Liver (tissue), 9 donors: Measurements from ENCODE around the gene KIAA0825. TPM values are rescaled to one million over a fixed set of nuclear protein-coding genes. Genes with fewer than 3 reads are reported as not detected.

Source experiments
- DNase-seq: peaks from one replicate; pipeline ENCODE4 v3.0.0-alpha.2; 2017; ENCODE audit warnings: low spot score
- H3K27ac ChIP-seq, 2 donors: one replicate each; pipeline ENCODE4 v1.7.0; 2013; ENCODE audit warnings: inconsistent platforms in 2 of 2, low read length in 2 of 2, control low read depth in 1 of 2, low read depth in 1 of 2, mild to moderate bottlenecking in 1 of 2
- H3K27me3 ChIP-seq, 4 donors: one replicate each; pipeline versions ENCODE4 v1.6.1 to v1.7.0; 2013; ENCODE audit warnings: low read length in 3 of 4, inconsistent platforms in 1 of 4, mild to moderate bottlenecking in 1 of 4, moderate library complexity in 1 of 4; ENCODE audit not compliant: control insufficient read depth in 4 of 4, insufficient read depth in 4 of 4
- H3K36me3 ChIP-seq, 4 donors: one replicate each; pipeline versions ENCODE4 v1.6.1 to v1.7.0; 2013; ENCODE audit warnings: low read length in 3 of 4, mild to moderate bottlenecking in 3 of 4, low read depth in 1 of 4, moderate library complexity in 1 of 4; ENCODE audit not compliant: control insufficient read depth in 4 of 4, insufficient read depth in 3 of 4
- H3K4me1 ChIP-seq, 4 donors: one replicate each; pipeline versions ENCODE4 v1.6.1 to v1.7.0; 2013; ENCODE audit warnings: low read length in 3 of 4, mild to moderate bottlenecking in 3 of 4, moderate library complexity in 1 of 4; ENCODE audit not compliant: control insufficient read depth in 4 of 4, insufficient read depth in 4 of 4
- H3K4me3 ChIP-seq, 3 donors: one replicate each; pipeline versions ENCODE4 v1.6.1 to v1.7.0; 2013; ENCODE audit warnings: low read length in 3 of 3, control low read depth in 1 of 3, low read depth in 1 of 3, mild to moderate bottlenecking in 1 of 3
- H3K9ac ChIP-seq, 2 donors: one replicate each; pipeline ENCODE4 v1.7.0; 2013; ENCODE audit warnings: low read length in 2 of 2, mild to moderate bottlenecking in 2 of 2, moderate library complexity in 2 of 2, control low read depth in 1 of 2, low read depth in 1 of 2
- H3K9me3 ChIP-seq, 4 donors: one replicate each; pipeline versions ENCODE4 v1.6.1 to v1.7.0; 2013; ENCODE audit warnings: low read length in 3 of 4; ENCODE audit not compliant: control insufficient read depth in 4 of 4
- CTCF ChIP-seq: fragments of 150-350 bp; IDR thresholded peaks from 2 replicates; pipeline ENCODE4 v1.5.1; 2017; ENCODE audit warnings: improper control_type of control experiment, low read depth, low read length; ENCODE audit not compliant: missing input control
- EGR1 ChIP-seq, 2 donors: IDR thresholded peaks; 2 replicates each; pipeline ENCODE4 v1.6.1; 2016 to 2018; ENCODE audit warnings: antibody characterized with exemption in 2 of 2, low read depth in 2 of 2
- FOXA1 ChIP-seq: IDR thresholded peaks from 2 replicates; pipeline ENCODE4 v1.6.1; 2016; ENCODE audit warnings: antibody characterized with exemption
- FOXA2 ChIP-seq: IDR thresholded peaks from 2 replicates; pipeline ENCODE4 v1.6.1; 2016; ENCODE audit warnings: antibody characterized with exemption
- GABPA ChIP-seq, 2 donors: IDR thresholded peaks in 1 of 2; conservative IDR thresholded peaks in 1 of 2; 2 replicates each; pipeline ENCODE4 v1.6.1; 2016; ENCODE audit warnings: antibody characterized with exemption in 2 of 2, mild to moderate bottlenecking in 1 of 2, moderate library complexity in 1 of 2
- HNF4A ChIP-seq, 2 donors: conservative IDR thresholded peaks; 2 replicates each; pipeline ENCODE4 v1.6.1; 2016; ENCODE audit warnings: antibody characterized with exemption in 2 of 2, mild to moderate bottlenecking in 2 of 2
- HNF4G ChIP-seq: IDR thresholded peaks from 2 replicates; pipeline ENCODE4 v1.6.1; 2016; ENCODE audit warnings: antibody characterized with exemption
- JUND ChIP-seq, 2 donors: IDR thresholded peaks; 2 replicates each; pipeline ENCODE4 v1.6.1; 2016; ENCODE audit warnings: antibody characterized with exemption in 2 of 2
- MAX ChIP-seq: IDR thresholded peaks from 2 replicates; pipeline ENCODE4 v1.6.1; 2016; ENCODE audit warnings: antibody characterized with exemption
- NR2F2 ChIP-seq: IDR thresholded peaks from 2 replicates; pipeline ENCODE4 v1.6.1; 2016; ENCODE audit warnings: antibody characterized with exemption
- RAD21 ChIP-seq, 2 donors: IDR thresholded peaks; 2 replicates each; pipeline ENCODE4 v1.6.1; 2016; ENCODE audit warnings: antibody characterized with exemption in 2 of 2, mild to moderate bottlenecking in 2 of 2
- REST ChIP-seq: IDR thresholded peaks from 2 replicates; pipeline ENCODE4 v1.6.1; 2016; ENCODE audit warnings: antibody characterized with exemption, mild to moderate bottlenecking
- RXRA ChIP-seq, 2 donors: IDR thresholded peaks; 2 replicates each; pipeline ENCODE4 v1.6.1; 2017 to 2018; ENCODE audit warnings: antibody characterized with exemption in 2 of 2, mild to moderate bottlenecking in 1 of 2
- SP1 ChIP-seq: IDR thresholded peaks from 2 replicates; pipeline ENCODE4 v1.6.1; 2018; ENCODE audit warnings: antibody characterized with exemption, mild to moderate bottlenecking
- TAF1 ChIP-seq: conservative IDR thresholded peaks from 2 replicates; pipeline ENCODE4 v1.6.1; 2016; ENCODE audit warnings: antibody characterized with exemption, mild to moderate bottlenecking
- YY1 ChIP-seq: IDR thresholded peaks from 2 replicates; pipeline ENCODE4 v1.6.1; 2016; ENCODE audit warnings: antibody characterized with exemption, mild to moderate bottlenecking
- WGBS: extraction: QIAGEN DNeasy Blood & Tissue Kit; methylation state at CpG from one replicate; pipeline ENCODE4 v1.1.7; 2013; 5-methylcytosine and 5-hydroxymethylcytosine counted together
- polyA plus RNA-seq, 2 donors: library from polyadenylated mRNA; stranded (reverse) in 1 of 2; unstranded in 1 of 2; fragments of 200-250 nt in 1 of 2; fragments of >200 nt in 1 of 2; fragmentation: Nextera tagmentation in 1 of 2; extraction: Ambion mirVana in 1 of 2; gene quantifications; one replicate each; pipeline versions ENCODE4 v1.2.1 to v1.2.3, GENCODE V29; 2013 to 2015
- total RNA-seq, 2 donors: library from RNA; depleted of rRNA; stranded (reverse); fragments of >200 nt; gene quantifications; one replicate each; pipeline ENCODE4 v1.2.3, GENCODE V29; 2014
- TF ChIP-seq, protein P1 (sequence below): IDR thresholded peaks from 2 replicates; pipeline ENCODE4 v1.6.1; 2016; ENCODE audit warnings: antibody characterized with exemption
- TF ChIP-seq, protein P2 (sequence below): IDR thresholded peaks from 2 replicates; pipeline ENCODE4 v1.6.1; 2016; ENCODE audit warnings: antibody characterized with exemption
- donor health status: healthy.
- donor health status: healthy.
- donor health status: healthy.
- donor health status: healthy.
- donor health status: healthy.

Gene KIAA0825
- total and polyA plus RNA-seq, 4 donors: 0.25 to 3.2 (median 1.2) TPM

GRCh38 chr5:94140300-94140699 is 478.1 kb downstream of the KIAA0825 start:
- TF ChIP-seq EGR1 (IDR thresholded peaks at IDR 0.05; ENCODE audit: low read depth in 2 of 2) (no peak), MAX (no peak), FOXA2 (no peak), REST (no peak), HNF4G (no peak), GABPA (IDR thresholded peaks at IDR 0.05 in 1 of 2, conservative IDR thresholded peaks at IDR 0.05 in 1 of 2) (no peak), JUND (IDR thresholded peaks at IDR 0.05) (no peak), TAF1 (no peak), HNF4A (conservative IDR thresholded peaks at IDR 0.05) (no peak), RXRA (IDR thresholded peaks at IDR 0.05) (no peak), SP1 (no peak), FOXA1 (no peak), CTCF (no peak), NR2F2 (no peak), RAD21 (IDR thresholded peaks at IDR 0.05) (no peak), YY1 (no peak)
- TF ChIP-seq, protein P1, sequence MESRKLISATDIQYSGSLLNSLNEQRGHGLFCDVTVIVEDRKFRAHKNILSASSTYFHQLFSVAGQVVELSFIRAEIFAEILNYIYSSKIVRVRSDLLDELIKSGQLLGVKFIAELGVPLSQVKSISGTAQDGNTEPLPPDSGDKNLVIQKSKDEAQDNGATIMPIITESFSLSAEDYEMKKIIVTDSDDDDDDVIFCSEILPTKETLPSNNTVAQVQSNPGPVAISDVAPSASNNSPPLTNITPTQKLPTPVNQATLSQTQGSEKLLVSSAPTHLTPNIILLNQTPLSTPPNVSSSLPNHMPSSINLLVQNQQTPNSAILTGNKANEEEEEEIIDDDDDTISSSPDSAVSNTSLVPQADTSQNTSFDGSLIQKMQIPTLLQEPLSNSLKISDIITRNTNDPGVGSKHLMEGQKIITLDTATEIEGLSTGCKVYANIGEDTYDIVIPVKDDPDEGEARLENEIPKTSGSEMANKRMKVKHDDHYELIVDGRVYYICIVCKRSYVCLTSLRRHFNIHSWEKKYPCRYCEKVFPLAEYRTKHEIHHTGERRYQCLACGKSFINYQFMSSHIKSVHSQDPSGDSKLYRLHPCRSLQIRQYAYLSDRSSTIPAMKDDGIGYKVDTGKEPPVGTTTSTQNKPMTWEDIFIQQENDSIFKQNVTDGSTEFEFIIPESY: no peak
- TF ChIP-seq, protein P2, sequence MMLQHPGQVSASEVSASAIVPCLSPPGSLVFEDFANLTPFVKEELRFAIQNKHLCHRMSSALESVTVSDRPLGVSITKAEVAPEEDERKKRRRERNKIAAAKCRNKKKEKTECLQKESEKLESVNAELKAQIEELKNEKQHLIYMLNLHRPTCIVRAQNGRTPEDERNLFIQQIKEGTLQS: no peak
- H3K4me1 ChIP-seq: no peaks in the 10 kb centered on the region

More at GRCh38 chr5:94140300-94140699, 478.1 kb downstream of the KIAA0825 start:
- Histone ChIP-seq H3K27me3 (no peaks in the 10 kb centered on the region), H3K9ac (no peak overlapping the region), H3K9me3 (peaks cover 0 to 6% (median under 1%) of the 10 kb centered on the region in 4 donors), H3K27ac (no peak overlapping the region), H3K4me3 (no peak overlapping the region), H3K36me3 (no peaks in the 10 kb centered on the region)
- DNase-seq: no peak
- WGBS: 91% methylated on average over 2 of the region's 2 CpGs
